Panc1 (cell line): Measurements from ENCODE around the gene ETHE1. TPM values are rescaled to one million over a fixed set of nuclear protein-coding genes. Genes with fewer than 3 reads are reported as not detected.

Source experiments
- ATAC-seq: fragments of 200-7000 bp; cut with Tn5 transposase; 2 replicates; pipeline ENCODE4 v1.9.1; 2020; ENCODE audit warnings: mild to moderate bottlenecking, moderate library complexity
- BruUV-seq: library from RNA; stranded (reverse); fragments of 400-500 nt; replicated peaks from 2 replicates; lab custom pipeline; 2021; lab: Mats Ljungman, UMichigan
- CTCF ChIA-PET: fragments of 300-600 bp; sonication (Branson Sonifier 250); formaldehyde crosslinking; loops from one replicate; lab custom pipeline; 2022; ENCODE audit warnings: antibody characterized with exemption; lab: Charles Lee
- POLR2A ChIA-PET: fragments of 300-600 bp; sonication (Branson Sonifier 250); formaldehyde crosslinking; loops from one replicate; lab custom pipeline; 2022; ENCODE audit warnings: antibody characterized with exemption; lab: Charles Lee
- DNase-seq: peaks from one replicate; pipeline ENCODE4 v3.0.0-alpha.2; 2010; ENCODE audit warnings: low read depth, low spot score
- H3K27ac ChIP-seq: 2 replicates; pipeline ENCODE4 v1.5.1; 2011; ENCODE audit warnings: mild to moderate bottlenecking, low read length, inconsistent platforms
- H3K27me3 ChIP-seq: fragments of 200-500 bp; sonication (Bioruptor generic); 2 replicates; pipeline ENCODE4 v1.6.0; 2014; ENCODE audit warnings: low read length, inconsistent platforms; ENCODE audit not compliant: control insufficient read depth, insufficient read depth
- H3K36me3 ChIP-seq: fragments of 200-500 bp; sonication (Bioruptor generic); 2 replicates; pipeline ENCODE4 v1.5.1; 2014; ENCODE audit warnings: inconsistent platforms, mild to moderate bottlenecking, low read length, moderate library complexity; ENCODE audit not compliant: control insufficient read depth, insufficient read depth
- H3K4me1 ChIP-seq: 2 replicates; pipeline ENCODE4 v1.5.1; 2011; ENCODE audit warnings: inconsistent platforms, mild to moderate bottlenecking, low read length, moderate library complexity; ENCODE audit not compliant: control insufficient read depth, insufficient read depth
- H3K4me3 ChIP-seq, 2 experiments: 2 replicates each; pipeline ENCODE4 v1.5.1; 2011 to 2012; ENCODE audit warnings: low read depth in 2 of 2, low read length in 2 of 2, mild to moderate bottlenecking in 2 of 2, inconsistent platforms in 1 of 2, moderate library complexity in 1 of 2
- H3K9me3 ChIP-seq: fragments of 200-500 bp; sonication (Bioruptor generic); 2 replicates; pipeline ENCODE4 v1.5.1; 2014; ENCODE audit warnings: low read depth, mild to moderate bottlenecking, inconsistent platforms, low read length, moderate library complexity; ENCODE audit not compliant: control insufficient read depth, insufficient read depth
- POLR2AphosphoS5 ChIP-seq: IDR thresholded peaks from 2 replicates; pipeline ENCODE4 v1.6.1; 2012; ENCODE audit warnings: mild to moderate bottlenecking, low read depth, low read length, moderate library complexity
- REST ChIP-seq, 2 experiments: IDR thresholded peaks; 2 replicates each; pipeline ENCODE4 v1.6.1; 2011 to 2012; ENCODE audit warnings: low read depth in 2 of 2, control low read depth in 1 of 2, low read length in 1 of 2, mild to moderate bottlenecking in 1 of 2, moderate library complexity in 1 of 2; ENCODE audit not compliant: insufficient read depth in 1 of 2
- SIN3A ChIP-seq: IDR thresholded peaks from 2 replicates; pipeline ENCODE4 v1.6.1; 2012; ENCODE audit warnings: low read depth, mild to moderate bottlenecking, low read length, moderate library complexity, borderline replicate concordance; ENCODE audit not compliant: insufficient read depth
- TCF7L2 ChIP-seq: IDR thresholded peaks from 2 replicates; pipeline ENCODE4 v1.6.1; 2011; ENCODE audit warnings: mild to moderate bottlenecking, low read depth, low read length, inconsistent platforms
- in situ Hi-C: cut with HindIII; loops from 2 replicates; pipeline ENCODE4 v1.10.0; 2016; ENCODE audit warnings: low sequenced_read_pairs, low pct_unique_long_range_greater_than_20kb
- intact Hi-C: fragments of 100-400 bp; cut with micrococcal nuclease; formaldehyde crosslinking; loops from one replicate; pipeline ENCODE4 v1.10.0; 2022; ENCODE audit not compliant: unreplicated experiment
- total RNA-seq: library from RNA; stranded (reverse); gene quantifications from one replicate; pipeline ENCODE4 v1.2.1, GENCODE V29; 2021; ENCODE audit not compliant: unreplicated experiment
- TF ChIP-seq, protein P1 (sequence below): fragments of 450-650 bp; IDR thresholded peaks from 2 replicates; pipeline ENCODE4 v1.5.1; 2017; ENCODE audit warnings: mild to moderate bottlenecking

The ETHE1 gene
- total RNA-seq, 1 experiment from 2014 or later: 15.6 TPM

GRCh38 chr19:43476606-43477005 is 50.4 kb downstream of the ETHE1 start:
- 0 out of 2 replicates have a peak, but pooled peaks cover 2% of the 10 kb centered on the region for H3K4me1 ChIP-seq
- BruUV-seq: no TSS peak
- POLR2A ChIA-PET: no interaction called here
- H3K36me3 ChIP-seq: no peaks in the 10 kb centered on the region
- ATAC-seq (no peak), DNase-seq (no peak)
- H3K4me3 ChIP-seq: no peak overlapping the region
- no peaks in the 10 kb centered on the region for H3K9me3 ChIP-seq
- CTCF ChIA-PET: no interaction called here
- in situ Hi-C loops (no loop called here), intact Hi-C loops (no loop called here)
- H3K27ac ChIP-seq: no peak overlapping the region
- H3K27me3 ChIP-seq: no peaks in the 10 kb centered on the region
- TF ChIP-seq REST (IDR thresholded peaks at IDR 0.05; ENCODE audit: insufficient read depth in 1 of 2, low read depth in 2 of 2, low read length in 1 of 2): no peak
- TF ChIP-seq, protein P1, sequence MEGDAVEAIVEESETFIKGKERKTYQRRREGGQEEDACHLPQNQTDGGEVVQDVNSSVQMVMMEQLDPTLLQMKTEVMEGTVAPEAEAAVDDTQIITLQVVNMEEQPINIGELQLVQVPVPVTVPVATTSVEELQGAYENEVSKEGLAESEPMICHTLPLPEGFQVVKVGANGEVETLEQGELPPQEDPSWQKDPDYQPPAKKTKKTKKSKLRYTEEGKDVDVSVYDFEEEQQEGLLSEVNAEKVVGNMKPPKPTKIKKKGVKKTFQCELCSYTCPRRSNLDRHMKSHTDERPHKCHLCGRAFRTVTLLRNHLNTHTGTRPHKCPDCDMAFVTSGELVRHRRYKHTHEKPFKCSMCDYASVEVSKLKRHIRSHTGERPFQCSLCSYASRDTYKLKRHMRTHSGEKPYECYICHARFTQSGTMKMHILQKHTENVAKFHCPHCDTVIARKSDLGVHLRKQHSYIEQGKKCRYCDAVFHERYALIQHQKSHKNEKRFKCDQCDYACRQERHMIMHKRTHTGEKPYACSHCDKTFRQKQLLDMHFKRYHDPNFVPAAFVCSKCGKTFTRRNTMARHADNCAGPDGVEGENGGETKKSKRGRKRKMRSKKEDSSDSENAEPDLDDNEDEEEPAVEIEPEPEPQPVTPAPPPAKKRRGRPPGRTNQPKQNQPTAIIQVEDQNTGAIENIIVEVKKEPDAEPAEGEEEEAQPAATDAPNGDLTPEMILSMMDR: no peak

GRCh38 chr19:43474986-43475705 is 51.9 kb downstream of the ETHE1 start:
- BruUV-seq: no TSS peak
- CTCF ChIA-PET: no interaction called here
- intact Hi-C loops: no loop called here

More at GRCh38 chr19:43474986-43475705, 51.9 kb downstream of the ETHE1 start:
- in situ Hi-C loops: no loop called here
- peak overlapping the region; percentile 43 to 58 for H3K4me3 ChIP-seq
- no peaks in the 10 kb centered on the region for H3K36me3 ChIP-seq
- 0 out of 2 replicates have a peak, but pooled peaks cover 2% of the 10 kb centered on the region for H3K4me1 ChIP-seq
- peak overlapping the region; percentile 82 for H3K27ac ChIP-seq
- ATAC-seq (peak; percentile 92), DNase-seq (peak; percentile 54)
- TF ChIP-seq TCF7L2 (no peak), SIN3A (no peak), POLR2AphosphoS5 (peak; percentile 39; the same call in 1 of the 2 replicates), REST (IDR thresholded peaks at IDR 0.05; ENCODE audit: insufficient read depth in 1 of 2, low read depth in 2 of 2, low read length in 1 of 2) (no peak)
- TF ChIP-seq, protein P1: no peak
- no peaks in the 10 kb centered on the region for H3K9me3 ChIP-seq
- POLR2A ChIA-PET: interaction anchor here (0.9 kb wide), 1 partner anchor 11 kb away, joined by 3 read pairs; no protein-coding TSS in a partner anchor
- no peaks in the 10 kb centered on the region for H3K27me3 ChIP-seq
